ENCODE measurements around the gene ZNF408. TPM values are rescaled to one million over a fixed set of nuclear protein-coding genes. Genes with fewer than 3 reads are reported as not detected.

Gene ZNF408
- polyA plus RNA-seq, 3 donors = 7.9 to 8.4 (median 8.3) TPM

DNA sequence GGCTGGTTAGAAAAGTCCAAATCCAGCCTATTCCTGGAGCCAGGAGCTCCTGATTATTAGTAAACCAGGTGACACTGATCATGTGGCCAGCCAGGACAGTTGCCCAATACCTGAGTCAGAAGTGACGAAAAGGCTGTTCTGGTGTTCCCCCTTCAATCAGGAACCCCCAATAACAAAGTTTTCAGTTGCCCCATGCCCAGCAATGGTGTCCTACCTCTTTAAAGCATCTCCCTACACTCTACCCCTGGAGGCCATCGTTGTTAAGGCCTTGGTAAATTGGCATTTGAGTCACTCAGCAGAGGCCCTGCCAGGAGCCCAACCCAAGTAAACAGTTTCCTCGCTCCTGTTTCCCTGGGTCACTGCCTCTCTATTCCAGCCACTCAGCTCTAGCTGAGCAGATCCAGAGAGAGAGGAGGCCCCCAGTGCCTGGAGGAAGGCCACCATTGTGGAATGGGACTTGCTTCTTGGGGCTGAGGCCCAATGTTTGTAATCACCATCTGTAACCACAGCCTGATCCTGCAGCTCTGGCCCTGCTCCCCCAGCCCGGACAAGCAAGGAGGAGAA lies 25.5 kb upstream of the ZNF408 start:
- no peak for DNase-seq (ENCODE audit: low read depth in 3 of 3, low spot score in 2 of 3)

DNA sequence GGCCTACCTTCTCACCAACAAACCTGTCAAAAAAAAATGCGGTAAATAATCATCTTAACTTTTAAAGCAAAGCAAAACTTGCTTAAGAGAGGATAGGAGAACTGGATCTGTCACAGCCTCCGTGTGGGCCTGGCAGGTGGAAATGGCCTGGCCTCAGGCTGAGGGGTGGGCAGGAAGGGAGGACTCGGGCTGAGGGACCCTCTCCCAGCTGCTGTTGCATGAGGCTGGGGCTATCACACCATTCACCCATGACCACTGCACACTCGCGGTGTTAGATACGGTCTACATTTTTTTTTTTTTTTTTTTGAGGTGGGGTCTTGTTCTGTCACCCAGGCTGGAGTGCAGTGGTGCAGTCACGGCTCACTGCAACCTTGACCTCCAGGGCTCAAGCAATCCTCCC lies 24.9 kb upstream of the ZNF408 start:
- no peak for DNase-seq (ENCODE audit: low read depth in 3 of 3, low spot score in 2 of 3)

DNA sequence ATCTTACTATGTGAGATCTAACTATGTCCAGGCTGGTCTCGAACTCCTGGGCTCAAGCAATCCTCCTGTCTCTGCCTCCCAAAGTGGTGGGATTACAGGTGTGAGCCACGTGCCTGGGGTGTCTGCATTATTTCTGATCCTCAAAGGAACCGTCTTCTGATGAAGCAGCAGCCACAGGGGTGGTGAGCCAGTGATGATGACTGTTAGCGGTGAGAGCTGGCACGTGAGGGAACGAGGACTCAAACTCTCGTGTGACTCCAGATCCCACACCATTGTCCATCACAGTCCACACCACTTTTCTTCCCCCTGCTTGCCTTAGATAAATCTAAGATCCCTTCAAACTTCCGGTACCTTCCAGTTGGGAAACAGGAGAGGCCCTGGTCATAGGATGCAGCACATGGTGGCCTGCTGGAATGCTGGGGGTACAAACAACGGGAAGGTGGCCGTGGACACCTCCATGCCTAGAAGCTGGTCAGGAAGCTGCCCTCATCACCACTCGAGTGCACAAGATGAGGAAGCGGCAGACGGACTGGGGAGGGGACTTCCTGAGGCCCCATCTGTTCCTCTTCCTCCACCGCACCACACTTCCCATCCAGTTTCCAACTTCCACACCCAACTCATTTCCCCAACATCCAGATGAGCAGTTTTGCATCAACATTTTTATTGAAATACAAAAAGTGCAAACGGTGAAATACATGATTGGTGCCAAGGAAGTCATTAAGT lies 24.2 kb upstream of the ZNF408 start:
- no peak for DNase-seq (ENCODE audit: low read depth in 3 of 3, low spot score in 2 of 3)

DNA sequence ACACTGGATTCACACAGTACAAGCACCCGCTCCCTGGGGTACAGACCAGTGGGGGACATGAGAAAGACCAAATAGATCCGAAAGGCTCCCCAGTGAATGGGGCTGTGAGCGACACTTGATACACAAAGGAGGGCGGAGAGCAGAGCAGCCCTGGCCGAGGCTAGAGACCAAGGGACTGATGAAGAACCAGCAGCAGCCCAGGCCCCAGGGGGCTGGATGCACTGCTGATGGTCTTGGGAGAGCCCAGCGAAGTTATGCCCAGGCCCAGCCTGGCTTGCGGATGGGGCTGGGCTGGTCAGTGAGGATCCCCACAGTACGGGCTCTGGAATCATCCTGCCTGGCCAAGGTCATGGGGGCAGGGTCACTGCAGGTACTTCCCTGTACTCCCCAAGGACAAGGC lies 23.7 kb upstream of the ZNF408 start:
- DNase-seq (ENCODE audit: low read depth in 3 of 3, low spot score in 2 of 3) = no peak

DNA sequence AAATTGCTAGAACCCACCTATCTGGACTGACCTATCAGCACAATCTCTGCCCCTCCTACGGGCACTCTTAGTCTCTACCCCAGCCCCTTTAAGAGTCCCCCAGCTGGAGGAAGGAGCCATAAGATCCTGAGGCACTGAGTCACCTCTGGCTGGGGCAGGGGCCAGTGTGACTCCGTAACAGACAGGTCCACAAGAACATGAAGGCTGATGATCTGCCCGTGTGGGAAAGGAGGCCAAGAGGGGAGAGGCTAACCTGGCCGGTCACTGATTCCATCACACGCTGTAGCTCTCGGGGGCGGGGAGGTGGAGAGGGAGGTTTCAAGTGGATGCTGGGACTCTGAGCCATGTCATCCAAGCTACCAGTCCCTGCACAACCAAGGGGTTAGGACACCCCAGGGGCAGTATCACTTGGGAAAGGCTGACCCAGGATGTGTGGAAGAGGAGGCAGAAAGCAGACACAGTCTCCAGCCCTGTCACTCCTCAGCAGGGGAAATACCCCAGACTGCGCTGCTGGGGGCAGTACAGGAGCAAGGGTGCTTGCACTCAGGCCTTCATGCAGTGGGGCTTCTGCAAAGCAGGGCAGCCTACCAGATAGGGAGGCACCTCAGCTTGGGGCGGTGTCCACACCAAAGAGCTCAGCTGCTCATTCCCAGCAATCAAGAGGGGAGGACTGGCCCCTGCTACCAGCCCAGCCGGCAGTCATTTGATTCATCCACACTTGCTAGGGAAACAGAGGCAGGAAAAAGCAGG lies 22.7 kb upstream of the ZNF408 start:
- DNase-seq (ENCODE audit: low read depth in 3 of 3, low spot score in 2 of 3) = no peak

DNA sequence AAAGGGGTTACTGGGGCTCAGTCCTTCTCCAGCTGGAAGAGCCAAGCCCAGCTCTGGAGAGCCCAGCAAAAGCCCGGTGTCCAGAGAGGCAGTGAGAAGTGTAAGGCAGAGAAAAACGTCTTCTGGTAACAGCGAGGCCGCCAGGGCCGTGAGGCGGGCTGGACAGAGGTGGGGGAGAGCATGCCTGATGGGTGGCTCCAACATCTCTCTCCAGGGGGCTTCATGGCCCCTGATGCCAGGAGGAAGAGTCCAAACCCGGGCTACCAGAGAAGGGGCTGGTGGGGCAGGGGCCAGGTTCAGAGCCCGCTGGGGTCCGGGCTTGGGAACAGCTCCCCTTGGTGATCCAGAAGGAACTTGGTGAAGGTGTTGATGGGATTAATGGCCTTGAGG lies 22.1 kb upstream of the ZNF408 start:
- DNase-seq (ENCODE audit: low read depth in 3 of 3, low spot score in 2 of 3) = no peak

DNA sequence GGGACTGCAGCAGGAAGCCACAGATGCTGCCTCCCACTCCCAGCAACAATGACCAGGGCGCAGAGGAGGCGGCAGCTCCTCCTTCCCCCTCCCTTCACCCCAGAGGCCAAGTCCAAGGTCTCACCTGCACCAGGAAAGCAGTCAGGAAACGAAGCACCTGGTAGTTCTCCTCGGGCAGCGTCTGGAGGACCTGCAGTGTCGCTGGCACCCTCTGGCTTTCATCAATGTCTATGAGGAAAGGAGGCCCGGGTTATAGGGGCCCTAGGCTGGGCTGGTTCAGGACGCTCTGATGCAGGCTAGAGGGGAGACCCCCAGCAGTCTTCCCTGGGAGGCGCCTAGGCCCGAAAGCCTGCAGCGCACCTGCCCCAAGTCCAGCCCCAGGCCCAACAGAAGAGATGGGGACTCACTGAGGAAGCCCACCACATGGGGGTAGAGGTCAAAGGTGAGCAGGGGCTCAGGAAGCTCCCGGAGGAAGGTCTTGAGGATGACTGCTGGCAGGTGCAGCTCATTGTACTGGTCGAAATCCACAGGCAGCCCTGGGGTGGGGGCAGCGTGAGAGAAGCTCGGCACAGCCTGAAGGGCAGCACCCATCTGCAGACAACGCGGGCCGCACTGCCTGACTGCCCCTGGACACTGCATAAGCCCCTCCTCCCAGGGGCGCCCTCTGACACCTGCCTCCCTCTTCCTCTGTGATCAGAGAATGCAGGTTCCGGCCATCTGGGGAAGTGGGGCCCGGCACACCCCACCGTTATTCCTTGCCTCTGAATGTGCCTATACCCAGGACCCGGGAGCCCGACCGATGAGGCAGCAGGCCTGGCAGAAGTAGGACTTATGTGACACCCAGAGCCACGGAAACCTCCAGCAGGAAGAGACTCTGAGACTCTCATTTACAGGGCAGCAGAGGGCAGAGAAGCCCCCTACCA lies 21.3 kb upstream of the ZNF408 start:
- DNase-seq (ENCODE audit: low read depth in 3 of 3, low spot score in 2 of 3) = no peak

DNA sequence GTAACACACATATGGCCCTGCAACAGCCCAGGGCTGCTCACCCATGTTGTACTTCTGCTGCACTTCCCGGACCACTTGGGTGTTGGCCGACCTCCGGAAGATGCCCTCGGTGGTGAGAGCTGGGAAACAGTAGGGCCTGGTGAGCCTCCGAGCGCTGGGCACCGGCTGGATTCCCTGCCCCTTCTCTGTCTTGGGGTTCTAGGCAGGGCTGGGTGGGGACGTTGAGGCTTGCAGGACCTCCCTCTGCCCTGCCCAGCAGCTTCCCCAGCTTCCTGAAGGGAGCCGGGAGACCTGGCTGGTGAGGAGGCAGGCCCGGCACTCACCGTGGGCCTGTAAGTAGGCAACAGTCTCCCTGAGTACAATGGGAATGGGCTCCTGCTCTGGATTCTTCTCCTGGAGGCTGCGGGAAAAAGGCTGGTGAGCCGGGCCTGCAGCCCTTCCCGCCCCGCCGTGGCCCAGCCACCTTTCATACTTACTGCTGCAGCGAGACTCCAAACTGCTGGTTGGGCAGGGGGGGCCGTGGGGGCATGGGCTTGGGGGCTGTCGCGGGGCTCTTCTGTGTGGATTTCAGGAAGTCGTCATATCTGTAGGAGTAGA lies 20.6 kb upstream of the ZNF408 start:
- DNase-seq (ENCODE audit: low read depth in 3 of 3, low spot score in 2 of 3) = no peak

DNA sequence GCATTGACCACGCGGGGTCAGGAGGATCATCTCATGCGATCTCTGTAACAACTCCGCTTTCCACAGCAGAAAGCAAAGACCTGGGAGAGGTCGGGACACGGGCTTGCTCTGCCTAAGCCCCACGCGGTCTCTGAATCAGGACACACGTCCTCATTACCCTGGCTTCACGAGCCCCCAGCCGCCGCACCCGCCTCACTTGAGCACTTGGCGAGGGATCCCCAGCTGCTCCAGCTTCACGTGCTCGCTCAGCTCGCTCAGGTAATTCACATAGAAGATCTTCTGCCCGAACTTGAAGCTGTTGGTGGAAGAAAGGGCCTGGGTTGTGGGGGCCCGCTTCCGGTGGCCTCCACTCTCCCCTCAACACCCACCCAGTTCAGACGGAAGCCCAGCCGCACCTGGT lies 20.0 kb upstream of the ZNF408 start:
- no peak for DNase-seq (ENCODE audit: low read depth in 3 of 3, low spot score in 2 of 3)

DNA sequence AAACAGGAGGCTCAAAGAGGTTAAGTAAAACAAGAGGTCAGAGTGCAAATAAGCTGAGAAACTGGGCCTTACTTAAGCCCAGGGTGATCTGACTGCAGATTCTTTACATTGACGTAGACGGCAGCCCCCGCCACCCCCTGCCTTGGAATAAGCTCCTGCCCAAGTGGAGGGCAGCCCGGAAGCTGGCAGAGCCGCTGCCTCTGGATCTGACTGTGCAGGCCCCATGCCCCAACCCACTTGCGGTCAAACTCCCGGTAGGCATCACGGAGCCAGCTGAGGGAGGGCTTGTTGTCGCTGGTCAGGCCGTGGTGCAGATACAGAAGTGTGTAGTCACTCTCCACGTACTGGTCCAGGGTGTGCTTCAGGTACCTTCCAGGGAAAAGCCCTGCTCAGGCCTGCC lies 19.0 kb upstream of the ZNF408 start:
- no peak for DNase-seq (ENCODE audit: low read depth in 3 of 3, low spot score in 2 of 3)

DNA sequence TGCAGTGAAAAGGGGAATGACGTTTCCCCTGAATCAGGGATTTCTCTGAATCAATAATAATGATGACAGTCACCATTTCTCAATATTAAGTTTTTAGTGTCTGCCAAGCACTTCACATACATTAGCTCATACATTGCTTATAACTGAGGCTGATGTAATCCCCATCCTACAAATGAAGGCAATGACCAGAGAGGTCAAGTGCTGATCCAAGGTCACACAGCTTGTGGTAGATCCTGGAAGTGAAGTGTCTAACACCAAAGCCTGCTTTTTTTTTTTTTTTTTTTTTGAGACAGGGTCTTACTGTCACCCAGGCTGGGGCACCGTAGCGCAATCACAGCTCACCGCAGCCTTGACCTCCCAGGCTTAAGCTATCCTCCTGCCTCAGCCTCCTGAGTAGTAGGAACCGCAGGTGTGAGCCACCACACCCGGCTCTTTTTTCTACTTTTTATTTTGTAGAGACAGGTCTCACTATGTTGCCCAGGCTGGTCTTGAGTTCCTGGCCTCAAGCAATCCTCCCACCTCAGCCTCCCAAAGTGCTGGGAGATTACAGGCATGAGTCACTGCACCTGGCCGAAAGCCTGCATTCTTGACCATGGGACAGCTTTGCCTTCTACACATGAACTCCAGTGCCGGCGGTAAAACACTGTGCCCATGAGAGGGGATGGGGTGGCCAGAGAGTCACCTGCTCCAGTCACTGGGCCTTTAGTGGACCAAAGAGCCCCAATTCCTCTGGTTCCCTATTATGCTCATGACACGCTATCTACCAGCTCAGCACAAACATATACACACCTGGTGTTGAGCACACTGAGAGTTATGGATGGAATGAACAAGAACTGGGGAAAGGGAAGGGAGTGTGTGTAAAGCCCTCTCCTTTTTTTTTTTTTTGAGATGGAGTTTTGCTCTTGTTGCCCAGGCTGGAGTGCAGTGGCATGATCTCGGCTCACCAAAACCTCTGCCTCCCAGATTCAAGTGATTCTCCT lies 17.8 kb upstream of the ZNF408 start:
- DNase-seq (ENCODE audit: low read depth in 3 of 3, low spot score in 2 of 3) = no peak

DNA sequence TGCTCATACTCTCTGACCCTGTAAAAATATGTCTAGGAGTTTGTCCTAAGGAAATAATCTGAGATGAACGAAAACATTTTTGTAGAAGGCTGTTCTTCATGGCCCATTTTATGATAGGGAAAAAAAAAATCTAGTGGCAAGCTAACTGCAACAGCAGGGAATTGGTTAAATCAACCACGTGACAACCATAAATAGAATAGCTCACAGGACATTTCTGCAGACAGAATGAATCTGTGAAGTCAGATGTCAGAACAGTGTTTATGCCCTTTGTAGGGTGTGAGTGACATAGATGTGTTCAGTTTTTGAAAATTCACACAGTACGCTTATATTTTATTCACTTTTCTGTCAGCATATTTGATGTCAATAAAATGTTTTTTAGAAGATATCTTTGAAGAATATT lies 16.5 kb upstream of the ZNF408 start:
- no peak for DNase-seq (ENCODE audit: low read depth in 3 of 3, low spot score in 2 of 3)

DNA sequence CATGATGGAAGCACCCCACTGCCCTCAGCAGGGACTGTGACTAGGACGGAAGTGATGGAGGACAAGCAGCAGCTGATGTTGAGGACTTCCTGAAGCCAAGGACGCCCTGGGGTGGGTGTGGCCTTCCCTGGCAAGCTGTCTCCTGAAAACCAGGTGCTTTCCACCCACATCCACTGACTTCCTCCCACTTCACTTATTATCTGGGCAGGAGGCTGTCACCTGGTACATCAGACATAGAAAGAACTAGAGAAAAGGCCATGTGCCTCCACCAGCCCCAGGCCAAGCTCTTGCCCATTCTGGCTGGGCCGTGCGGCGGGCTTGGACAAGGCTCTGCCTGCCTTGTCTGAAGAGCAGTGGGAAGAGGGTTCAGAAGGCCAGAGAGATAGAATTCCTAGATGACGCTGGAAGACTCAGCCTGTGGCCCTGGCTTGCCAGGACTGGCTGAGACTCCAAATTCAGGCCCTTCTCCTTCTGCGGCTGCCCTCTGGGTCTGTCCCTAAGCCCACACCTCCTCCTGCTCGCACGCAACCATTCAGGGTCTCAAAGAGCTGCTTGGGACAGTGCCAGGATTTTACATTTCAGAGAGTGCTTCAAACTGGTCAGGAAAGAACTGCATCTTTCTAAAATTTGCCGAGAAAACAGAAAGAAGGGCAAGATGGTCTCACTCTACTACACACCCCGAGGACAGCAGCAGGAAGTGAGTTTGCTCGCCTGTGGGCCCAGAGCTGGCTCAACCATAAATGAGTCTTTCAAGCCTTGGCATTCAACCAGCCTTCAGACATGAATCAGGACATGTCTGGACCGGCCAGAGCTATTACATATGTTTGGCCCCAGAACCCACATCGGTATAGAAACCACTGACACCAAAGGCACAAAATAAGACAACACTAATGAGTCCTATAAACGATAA lies 13.7 kb upstream of the ZNF408 start:
- no peak for DNase-seq (ENCODE audit: low read depth in 3 of 3, low spot score in 2 of 3)

DNA sequence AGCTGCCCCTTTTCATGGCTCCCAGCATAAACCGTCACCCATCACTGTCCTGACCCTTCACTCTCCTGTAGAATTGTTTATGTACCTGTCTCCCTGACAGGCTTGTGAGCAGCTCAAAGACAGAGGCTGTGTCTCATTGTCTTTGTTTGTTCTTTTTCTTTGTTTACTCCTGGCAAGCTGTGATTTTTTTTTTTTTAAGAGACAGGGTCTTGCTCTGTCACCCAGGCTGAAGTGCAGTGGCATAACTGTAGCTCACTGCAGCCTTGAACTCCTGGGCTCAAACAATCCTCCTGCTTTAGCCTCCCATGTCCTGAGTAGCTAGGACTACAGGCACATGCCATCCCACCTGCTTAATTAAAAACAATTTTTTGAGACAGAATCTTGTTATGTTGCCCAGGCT lies 10.1 kb upstream of the ZNF408 start:
- no peak for DNase-seq (ENCODE audit: low read depth in 3 of 3, low spot score in 2 of 3)

DNA sequence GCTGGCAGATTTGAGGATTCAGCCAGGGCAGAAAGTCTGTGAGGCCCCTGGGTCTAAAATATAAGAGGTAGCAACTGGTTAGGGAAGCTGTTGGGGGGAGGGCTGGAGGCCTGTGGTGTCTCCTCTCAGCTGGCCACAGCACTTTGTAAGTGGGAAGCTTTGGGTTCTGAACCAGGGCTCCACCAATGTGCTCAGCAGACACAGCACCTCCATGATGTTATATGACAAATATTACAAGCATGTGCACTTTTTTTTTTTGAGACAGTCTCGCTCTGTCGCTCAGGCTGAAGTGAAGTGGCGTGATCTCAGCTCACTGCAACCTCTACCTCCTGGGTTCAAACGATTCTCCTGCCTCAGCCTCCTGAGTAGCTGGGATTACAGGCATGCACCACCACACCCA lies 8.4 kb upstream of the ZNF408 start:
- no peak for DNase-seq (ENCODE audit: low read depth in 3 of 3, low spot score in 2 of 3)

DNA sequence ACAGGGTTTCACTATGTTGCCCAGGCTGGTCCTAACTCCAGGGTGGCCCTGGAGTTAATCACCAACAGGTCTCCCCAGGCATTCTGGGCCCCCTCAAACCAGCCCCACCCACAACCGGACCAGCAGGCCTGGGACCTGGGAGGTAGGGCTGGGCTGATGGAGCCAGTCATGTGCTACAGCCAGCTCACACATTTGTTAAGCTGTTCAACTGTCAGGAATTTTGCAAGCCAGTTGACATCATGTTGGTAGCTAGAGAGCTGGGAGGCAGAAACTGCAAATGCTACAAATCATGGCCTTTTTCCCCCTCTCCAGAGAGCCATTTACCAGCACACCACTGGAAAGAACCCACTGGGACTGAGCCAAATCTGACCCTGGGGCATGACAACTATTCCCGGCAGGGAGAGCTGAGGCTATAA lies 7.2 kb upstream of the ZNF408 start:
- no peak for DNase-seq (ENCODE audit: low read depth in 3 of 3, low spot score in 2 of 3)

DNA sequence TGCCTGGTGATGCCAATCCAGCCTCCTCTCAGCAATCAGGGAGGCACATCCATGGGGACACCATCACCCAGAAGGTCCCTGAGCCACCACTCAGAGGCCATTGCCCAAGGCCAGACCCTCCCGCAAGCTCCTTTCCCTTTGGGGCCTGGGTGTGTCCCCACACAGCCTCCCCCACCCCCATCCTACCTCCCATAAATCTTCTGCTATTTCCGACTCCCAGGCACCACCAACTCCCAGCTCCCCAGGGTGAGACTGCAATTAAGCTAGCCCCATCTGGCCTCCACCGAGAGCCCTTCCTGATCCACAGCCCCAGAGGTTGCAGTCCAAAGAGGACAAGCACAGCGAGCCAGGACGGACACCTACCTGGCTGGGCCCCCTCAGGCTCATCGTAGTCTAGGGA lies 6.8 kb upstream of the ZNF408 start:
- DNase-seq (ENCODE audit: low read depth in 3 of 3, low spot score in 2 of 3) = no peak

DNA sequence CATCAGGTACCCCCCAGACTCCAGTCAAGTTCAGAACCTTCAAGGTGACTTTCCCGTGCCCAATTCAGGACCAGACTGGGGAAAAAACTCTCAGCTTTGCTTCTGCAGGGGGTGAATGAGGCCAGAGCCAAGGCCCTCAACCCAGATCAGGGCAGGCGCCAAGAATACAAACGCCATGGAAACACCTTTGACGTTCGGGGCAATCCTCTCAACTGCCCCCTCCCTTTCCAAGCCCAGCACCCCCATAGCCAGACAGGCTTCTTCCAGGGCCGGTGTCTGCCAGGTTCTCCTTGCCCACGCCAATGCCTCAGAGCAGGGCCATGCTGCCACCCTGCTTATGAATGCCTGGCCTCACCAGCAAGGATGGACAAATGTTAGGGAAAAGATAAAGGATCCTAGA lies 6.2 kb upstream of the ZNF408 start:
- DNase-seq (ENCODE audit: low read depth in 3 of 3, low spot score in 2 of 3) = no peak
